HuH-7.5 (cell line): Measurements from ENCODE around the gene EGFL6.
A peak's percentile ranks its signal among the peaks of the same experiment; 100 is the strongest.
"Not testable (repeated sequence)": the region's sequence is repeated elsewhere in the genome, so short reads cannot be mapped to it uniquely, and the experiment has no call there.

Experiments used
- DNase-seq: peaks from one replicate; pipeline ENCODE4 v3.0.0; 2011; ENCODE audit warnings: low spot score

EGFL6 gene

GRCh38 chrX:13652850-13653693, 83.7 kb downstream of the EGFL6 start, which contains the start of gene TCEANC:
TCEANC (plus strand) TSS chrX:13653141; CDS start chrX:13662509, 9,368 bp downstream.
- DNase-seq: peak; percentile 68

- no peak for DNase-seq
These were observed 84.7 kb downstream of the EGFL6 start for GRCh38 chrX:13654116-13654515.

DNA sequence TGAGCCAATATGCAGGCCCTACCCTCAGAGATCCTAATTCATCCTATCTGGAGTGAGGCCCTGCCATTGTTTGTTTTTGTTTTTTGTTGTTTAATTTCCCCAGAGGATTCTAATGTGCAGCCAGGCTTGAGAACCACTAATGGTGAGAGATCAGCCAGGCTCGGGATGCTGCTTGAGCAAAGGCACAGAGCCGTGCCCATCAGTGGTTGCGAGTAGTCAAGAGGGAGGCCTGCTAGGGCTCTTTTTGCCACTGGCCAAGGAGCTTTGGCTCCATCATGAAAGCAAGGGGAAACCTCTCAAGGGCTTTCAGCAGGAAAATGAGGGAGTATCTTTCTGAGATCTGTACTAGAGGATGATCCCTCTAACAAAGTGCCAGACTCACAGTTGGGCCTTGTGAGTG, 86.3 kb downstream of the EGFL6 start:
- no peak for DNase-seq

DNA sequence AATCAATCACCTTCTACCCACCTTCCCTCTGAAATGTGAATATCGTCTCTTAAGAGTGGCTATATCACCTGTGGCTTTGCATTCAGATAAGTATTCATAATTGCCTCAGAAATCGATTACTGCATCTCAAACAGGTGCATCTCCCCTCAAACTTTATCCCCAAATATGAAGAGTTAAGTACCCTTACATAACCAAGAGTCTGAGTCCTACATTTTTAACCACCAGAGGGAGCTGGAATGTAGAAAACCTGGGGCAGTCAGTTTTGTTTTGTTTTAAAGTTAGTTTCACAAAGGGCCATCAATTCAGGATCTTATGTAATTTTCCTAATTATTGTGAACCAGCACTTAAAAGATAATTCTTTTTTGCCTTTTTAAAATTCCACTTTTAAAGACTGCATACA, 89.2 kb downstream of the EGFL6 start:
- DNase-seq: no peak

DNA sequence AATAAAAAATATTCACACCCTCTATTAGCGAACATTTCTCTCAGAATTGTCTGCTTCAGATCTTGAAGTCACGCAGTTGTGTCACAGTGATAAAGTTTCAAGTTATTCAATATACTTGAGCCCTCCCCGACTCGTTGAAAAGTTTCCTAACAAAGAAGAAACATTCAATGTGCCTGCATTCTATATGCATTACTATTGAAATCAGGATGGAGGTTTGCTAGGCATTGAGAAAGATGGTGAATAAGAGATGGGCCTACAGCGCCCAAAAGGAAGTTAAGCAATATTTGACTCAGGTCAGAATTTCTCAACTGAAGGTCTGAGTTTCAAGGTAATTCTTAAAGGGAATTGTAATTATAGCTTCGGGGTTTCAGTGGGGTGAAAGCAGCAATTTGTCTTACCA, 89.7 kb downstream of the EGFL6 start:
- no peak for DNase-seq

- DNase-seq: no peak
These were observed 92.4 kb downstream of the EGFL6 start for GRCh38 chrX:13661735-13662288.

GRCh38 chrX:13662355-13662791, 93.0 kb downstream of the EGFL6 start:
- no peak for DNase-seq

GRCh38 chrX:13664020-13664419, 94.6 kb downstream of the EGFL6 start:
- no peak for DNase-seq

DNA sequence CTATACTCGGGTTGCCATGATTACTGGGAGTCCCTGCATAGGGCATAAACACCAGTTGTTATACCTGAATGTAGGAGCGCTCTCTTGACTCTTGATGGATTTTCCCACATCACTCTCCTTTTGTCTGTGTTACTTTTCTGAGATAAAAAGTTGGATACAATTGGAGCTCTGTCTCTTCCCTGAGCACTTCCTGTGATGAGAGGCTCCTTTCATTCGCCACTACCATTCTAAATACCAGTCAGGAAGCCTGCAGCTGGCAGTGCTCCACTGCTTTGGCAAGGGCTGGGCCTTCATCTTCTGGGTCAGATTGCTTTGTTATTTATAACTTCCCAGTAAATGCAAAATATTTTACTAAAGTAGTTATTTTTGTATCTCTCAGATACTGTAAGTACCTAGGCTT, 97.4 kb downstream of the EGFL6 start:
- no peak for DNase-seq

GRCh38 chrX:13667919-13668318, 98.5 kb downstream of the EGFL6 start:
- DNase-seq: no peak

GRCh38 chrX:13669246-13669737, 99.9 kb downstream of the EGFL6 start:
- DNase-seq: no peak

GRCh38 chrX:13669755-13670154, 100.4 kb downstream of the EGFL6 start:
- DNase-seq: not testable (repeated sequence)

GRCh38 chrX:13670197-13670596, 100.8 kb downstream of the EGFL6 start:
- no peak for DNase-seq

DNA sequence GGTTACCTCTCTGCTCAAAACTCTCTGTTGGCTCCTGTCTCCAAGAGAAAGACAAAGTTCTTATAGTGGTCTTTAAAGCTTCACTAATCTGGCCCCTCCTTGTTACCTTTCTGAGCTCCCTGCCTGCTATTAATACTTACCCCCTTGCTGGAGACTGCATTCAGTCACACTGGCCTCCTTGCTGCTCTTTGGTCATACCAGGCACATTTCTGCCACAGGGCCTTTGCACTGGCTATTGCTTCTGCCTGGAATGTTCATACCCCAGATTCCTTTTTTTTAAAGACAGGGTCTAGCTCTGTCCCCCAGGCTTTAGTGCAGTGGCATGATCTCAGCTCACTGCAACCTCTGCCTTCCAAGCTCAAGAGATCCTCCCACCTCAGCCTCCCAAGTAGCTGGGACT, 103.6 kb downstream of the EGFL6 start:
- DNase-seq: no peak

DNA sequence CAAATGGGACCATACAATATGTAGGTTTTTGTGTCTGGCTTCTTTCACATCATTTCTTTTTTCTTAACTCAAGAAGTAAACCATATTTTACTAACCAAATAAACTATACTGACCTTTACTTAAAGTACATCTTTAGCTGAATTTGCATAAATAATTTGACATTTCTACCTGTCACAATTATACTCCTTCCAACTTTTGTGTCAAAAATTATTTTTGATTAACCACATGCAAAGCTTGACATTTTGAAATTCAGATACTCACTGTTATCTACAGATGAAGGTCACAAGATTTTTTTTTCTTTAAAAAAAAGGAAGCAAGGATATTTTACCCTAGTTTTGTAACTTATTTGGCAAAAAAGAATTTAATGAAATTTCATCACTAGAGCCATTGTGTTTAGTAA, 107.5 kb downstream of the EGFL6 start:
- DNase-seq: no peak

GRCh38 chrX:13679700-13680099, 110.3 kb downstream of the EGFL6 start:
- DNase-seq: not testable (repeated sequence)

- DNase-seq: no peak
These were observed 112.2 kb downstream of the EGFL6 start for GRCh38 chrX:13681595-13681994.
